ENCODE data around the gene GPC6. TPM values are rescaled to one million over a fixed set of nuclear protein-coding genes. Genes with fewer than 3 reads are reported as not detected.

Gene GPC6
- polyA plus RNA-seq, 1 donor (not counting 4 experiments of a cell fraction or from before 2014, with no cell fraction given) = 0.42 TPM

DNA sequence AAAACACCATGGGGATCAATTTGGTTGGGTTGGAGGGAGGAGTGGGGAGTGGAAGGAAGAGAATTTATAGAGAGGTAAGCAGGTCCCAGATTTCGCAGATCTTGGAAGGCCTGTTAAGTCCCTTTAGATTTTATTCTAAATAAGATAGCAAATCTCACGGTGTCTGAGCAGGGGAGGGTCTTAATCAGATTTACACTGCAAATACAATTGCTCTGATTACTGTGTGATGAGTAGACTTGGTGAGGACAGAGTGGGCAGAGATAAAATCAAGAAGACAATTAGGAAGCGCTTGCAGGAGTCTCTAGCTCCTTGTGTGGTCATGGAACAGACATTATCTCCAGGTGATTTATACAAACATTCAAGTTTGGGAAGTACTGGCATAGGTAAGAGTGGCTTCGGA, 126.0 kb downstream of the GPC6 start:
- H2AFZ ChIP-seq (ENCODE audit: control insufficient read depth, low read length) = no peak overlapping the region
- H3K4me1 ChIP-seq (ENCODE audit: control insufficient read depth, extremely low read depth, insufficient read depth, low read length) = no peaks in the 10 kb centered on the region
- no peaks in the 10 kb centered on the region for H3K79me2 ChIP-seq (ENCODE audit: control insufficient read depth, insufficient read depth, low read length)
- DNase-seq (ENCODE audit: low read depth, low spot score) = no peak
- no peaks in the 10 kb centered on the region for H3K9me1 ChIP-seq (ENCODE audit: control insufficient read depth, extremely low read depth, insufficient read depth, low read length)
- no peak overlapping the region for H3K9ac ChIP-seq (ENCODE audit: control insufficient read depth, extremely low read depth, insufficient read depth, low read length)
- H3K27ac ChIP-seq (ENCODE audit: control insufficient read depth, insufficient read depth, low read length) = no peak overlapping the region
- H3K36me3 ChIP-seq (ENCODE audit: control insufficient read depth in 2 of 2, extremely low read depth in 1 of 2, insufficient read depth in 2 of 2, low read length in 2 of 2) = no peaks in the 10 kb centered on the region
- H3K27me3 ChIP-seq (ENCODE audit: control insufficient read depth, extremely low read depth, insufficient read depth, low read length) = no peaks in the 10 kb centered on the region
- no peak for TF ChIP-seq EZH2 (IDR thresholded peaks at IDR 0.05; ENCODE audit: low read length)
- TF ChIP-seq, protein P1, sequence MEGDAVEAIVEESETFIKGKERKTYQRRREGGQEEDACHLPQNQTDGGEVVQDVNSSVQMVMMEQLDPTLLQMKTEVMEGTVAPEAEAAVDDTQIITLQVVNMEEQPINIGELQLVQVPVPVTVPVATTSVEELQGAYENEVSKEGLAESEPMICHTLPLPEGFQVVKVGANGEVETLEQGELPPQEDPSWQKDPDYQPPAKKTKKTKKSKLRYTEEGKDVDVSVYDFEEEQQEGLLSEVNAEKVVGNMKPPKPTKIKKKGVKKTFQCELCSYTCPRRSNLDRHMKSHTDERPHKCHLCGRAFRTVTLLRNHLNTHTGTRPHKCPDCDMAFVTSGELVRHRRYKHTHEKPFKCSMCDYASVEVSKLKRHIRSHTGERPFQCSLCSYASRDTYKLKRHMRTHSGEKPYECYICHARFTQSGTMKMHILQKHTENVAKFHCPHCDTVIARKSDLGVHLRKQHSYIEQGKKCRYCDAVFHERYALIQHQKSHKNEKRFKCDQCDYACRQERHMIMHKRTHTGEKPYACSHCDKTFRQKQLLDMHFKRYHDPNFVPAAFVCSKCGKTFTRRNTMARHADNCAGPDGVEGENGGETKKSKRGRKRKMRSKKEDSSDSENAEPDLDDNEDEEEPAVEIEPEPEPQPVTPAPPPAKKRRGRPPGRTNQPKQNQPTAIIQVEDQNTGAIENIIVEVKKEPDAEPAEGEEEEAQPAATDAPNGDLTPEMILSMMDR (optimal IDR thresholded peaks at IDR 0.05 in 1 of 3, IDR thresholded peaks at IDR 0.05 in 1 of 3, conservative IDR thresholded peaks at IDR 0.05 in 1 of 3; ENCODE audit: extremely low read depth in 1 of 3, insufficient read depth in 2 of 3, low read length in 3 of 3) = no peak
- dilution Hi-C loops (cut with MboI; ENCODE audit: extremely low pct_ligation_motif_present, low sequenced_read_pairs) = no loop called here
- no peaks in the 10 kb centered on the region for H4K20me1 ChIP-seq (ENCODE audit: control insufficient read depth, extremely low read depth, insufficient read depth, low read length)
- FAIRE-seq = no peak
- H3K4me3 ChIP-seq (ENCODE audit: control insufficient read depth in 2 of 3, extremely low read depth in 1 of 3, insufficient read depth in 2 of 3, low read depth in 1 of 3, low read length in 3 of 3) = no peak overlapping the region
- no peaks in the 10 kb centered on the region for H3K9me3 ChIP-seq (ENCODE audit: control insufficient read depth, low read depth, low read length)
- H3K4me2 ChIP-seq (ENCODE audit: control insufficient read depth, extremely low read depth, insufficient read depth, low read depth, low read length) = no peak overlapping the region

GRCh38 chr13:93355094-93355493, 128.5 kb downstream of the GPC6 start:
- H3K9me3 ChIP-seq (ENCODE audit: control insufficient read depth, low read depth, low read length) = no peaks in the 10 kb centered on the region
- no peak for DNase-seq (ENCODE audit: low read depth, low spot score)
- no peak overlapping the region for H2AFZ ChIP-seq (ENCODE audit: control insufficient read depth, low read length)
- H3K4me2 ChIP-seq (ENCODE audit: control insufficient read depth, extremely low read depth, insufficient read depth, low read depth, low read length) = no peak overlapping the region
- H3K9ac ChIP-seq (ENCODE audit: control insufficient read depth, extremely low read depth, insufficient read depth, low read length) = no peak overlapping the region
- no peaks in the 10 kb centered on the region for H3K36me3 ChIP-seq (ENCODE audit: control insufficient read depth in 2 of 2, extremely low read depth in 1 of 2, insufficient read depth in 2 of 2, low read length in 2 of 2)
- no peaks in the 10 kb centered on the region for H3K27me3 ChIP-seq (ENCODE audit: control insufficient read depth, extremely low read depth, insufficient read depth, low read length)
- H3K4me3 ChIP-seq (ENCODE audit: control insufficient read depth in 2 of 3, extremely low read depth in 1 of 3, insufficient read depth in 2 of 3, low read depth in 1 of 3, low read length in 3 of 3) = no peak overlapping the region
- TF ChIP-seq, protein P1 (optimal IDR thresholded peaks at IDR 0.05 in 1 of 3, IDR thresholded peaks at IDR 0.05 in 1 of 3, conservative IDR thresholded peaks at IDR 0.05 in 1 of 3; ENCODE audit: extremely low read depth in 1 of 3, insufficient read depth in 2 of 3, low read length in 3 of 3) = no peak
- TF ChIP-seq EZH2 (IDR thresholded peaks at IDR 0.05; ENCODE audit: low read length) = no peak
- H3K79me2 ChIP-seq (ENCODE audit: control insufficient read depth, insufficient read depth, low read length) = no peaks in the 10 kb centered on the region
- FAIRE-seq = no peak
- no peaks in the 10 kb centered on the region for H3K4me1 ChIP-seq (ENCODE audit: control insufficient read depth, extremely low read depth, insufficient read depth, low read length)
- H3K27ac ChIP-seq (ENCODE audit: control insufficient read depth, insufficient read depth, low read length) = no peak overlapping the region
- dilution Hi-C loops (cut with MboI; ENCODE audit: extremely low pct_ligation_motif_present, low sequenced_read_pairs) = no loop called here
- H4K20me1 ChIP-seq (ENCODE audit: control insufficient read depth, extremely low read depth, insufficient read depth, low read length) = no peaks in the 10 kb centered on the region
- H3K9me1 ChIP-seq (ENCODE audit: control insufficient read depth, extremely low read depth, insufficient read depth, low read length) = no peaks in the 10 kb centered on the region

Data from keratinocyte (primary cell).